ENCODE measurements around the gene PSENEN.

Gene PSENEN

GRCh38 chr19:35713904-35714495 lies 31.5 kb upstream of the PSENEN start:
- Histone ChIP-seq H3K4me1 (ENCODE audit: control insufficient read depth, insufficient read depth, low read length) (peaks cover 15% of the 10 kb centered on the region), H3K27me3 (ENCODE audit: control insufficient read depth, insufficient read depth, low read length) (peaks cover 6% of the 10 kb centered on the region), H3K4me3 (ENCODE audit: low read length) (no peak overlapping the region), H3K36me3 (ENCODE audit: control insufficient read depth, insufficient read depth, low read length) (no peaks in the 10 kb centered on the region), H3K9me3 (ENCODE audit: control insufficient read depth, low read length) (no peaks in the 10 kb centered on the region), H3K9ac (ENCODE audit: low read length) (no peak overlapping the region)

GRCh38 chr19:35714601-35715354 lies 30.7 kb upstream of the PSENEN start:
- H3K9ac ChIP-seq (ENCODE audit: low read length), result no peak overlapping the region
- H3K4me1 ChIP-seq (ENCODE audit: control insufficient read depth, insufficient read depth, low read length), result peaks cover 22% of the 10 kb centered on the region
- H3K4me3 ChIP-seq (ENCODE audit: low read length), result no peak overlapping the region
- H3K9me3 ChIP-seq (ENCODE audit: control insufficient read depth, low read length), result no peaks in the 10 kb centered on the region
- peaks cover 6% of the 10 kb centered on the region for H3K27me3 ChIP-seq (ENCODE audit: control insufficient read depth, insufficient read depth, low read length)
- H3K36me3 ChIP-seq (ENCODE audit: control insufficient read depth, insufficient read depth, low read length), result no peaks in the 10 kb centered on the region

GRCh38 chr19:35715355-35715809 lies 30.1 kb upstream of the PSENEN start:
- H3K36me3 ChIP-seq (ENCODE audit: control insufficient read depth, insufficient read depth, low read length), result no peaks in the 10 kb centered on the region
- no peak overlapping the region for H3K4me3 ChIP-seq (ENCODE audit: low read length)

GRCh38 chr19:35715981-35716800 lies 29.3 kb upstream of the PSENEN start:
- H3K9me3 ChIP-seq (ENCODE audit: control insufficient read depth, low read length), result no peaks in the 10 kb centered on the region
- no peaks in the 10 kb centered on the region for H3K27me3 ChIP-seq (ENCODE audit: control insufficient read depth, insufficient read depth, low read length)
- H3K4me1 ChIP-seq (ENCODE audit: control insufficient read depth, insufficient read depth, low read length), result peaks cover 22% of the 10 kb centered on the region
- no peaks in the 10 kb centered on the region for H3K36me3 ChIP-seq (ENCODE audit: control insufficient read depth, insufficient read depth, low read length)
- peak overlapping the region; percentile 44 for H3K4me3 ChIP-seq (ENCODE audit: low read length)
- H3K9ac ChIP-seq (ENCODE audit: low read length), result peak overlapping the region; percentile 76

More at GRCh38 chr19:35715355-35715809, 30.1 kb upstream of the PSENEN start:
- H3K4me1 ChIP-seq (ENCODE audit: control insufficient read depth, insufficient read depth, low read length), result peaks cover 22% of the 10 kb centered on the region
- no peaks in the 10 kb centered on the region for H3K9me3 ChIP-seq (ENCODE audit: control insufficient read depth, low read length)
- H3K27me3 ChIP-seq (ENCODE audit: control insufficient read depth, insufficient read depth, low read length), result peaks cover 6% of the 10 kb centered on the region
- peak overlapping the region; percentile 76 for H3K9ac ChIP-seq (ENCODE audit: low read length)

- Histone ChIP-seq H3K27me3 (ENCODE audit: control insufficient read depth, insufficient read depth, low read length) (no peaks in the 10 kb centered on the region), H3K9ac (ENCODE audit: low read length) (peak overlapping the region; percentile 76), H3K9me3 (ENCODE audit: control insufficient read depth, low read length) (no peaks in the 10 kb centered on the region), H3K36me3 (ENCODE audit: control insufficient read depth, insufficient read depth, low read length) (no peaks in the 10 kb centered on the region), H3K4me1 (ENCODE audit: control insufficient read depth, insufficient read depth, low read length) (peaks cover 22% of the 10 kb centered on the region), H3K4me3 (ENCODE audit: low read length) (peak overlapping the region; percentile 44)
Observed at GRCh38 chr19:35716801-35717664, 28.4 kb upstream of the PSENEN start.

GRCh38 chr19:35717665-35718344 lies 27.6 kb upstream of the PSENEN start, which contains the start of gene KMT2B:
Gene KMT2B (plus strand): TSS chr19:35718003. CDS start chr19:35718019, 16 bp downstream.
- Histone ChIP-seq H3K9ac (ENCODE audit: low read length) (peak within 1 kb of the TSS; percentile 76), H3K4me1 (ENCODE audit: control insufficient read depth, insufficient read depth, low read length) (peaks cover 22% of the 10 kb centered on the region), H3K4me3 (ENCODE audit: low read length) (peak within 1 kb of the TSS; percentile 60), H3K27me3 (ENCODE audit: control insufficient read depth, insufficient read depth, low read length) (no peaks in the 10 kb centered on the region), H3K36me3 (ENCODE audit: control insufficient read depth, insufficient read depth, low read length) (peaks cover under 1% of the 10 kb centered on the region), H3K9me3 (ENCODE audit: control insufficient read depth, low read length) (no peaks in the 10 kb centered on the region)

GRCh38 chr19:35718345-35719041 lies 27.0 kb upstream of the PSENEN start:
- Histone ChIP-seq H3K27me3 (ENCODE audit: control insufficient read depth, insufficient read depth, low read length) (no peaks in the 10 kb centered on the region), H3K9me3 (ENCODE audit: control insufficient read depth, low read length) (no peaks in the 10 kb centered on the region), H3K9ac (ENCODE audit: low read length) (peak overlapping the region; percentile 70), H3K36me3 (ENCODE audit: control insufficient read depth, insufficient read depth, low read length) (peaks cover 7% of the 10 kb centered on the region), H3K4me1 (ENCODE audit: control insufficient read depth, insufficient read depth, low read length) (peaks cover 22% of the 10 kb centered on the region), H3K4me3 (ENCODE audit: low read length) (peak overlapping the region; percentile 60)

- H3K9me3 ChIP-seq (ENCODE audit: control insufficient read depth, low read length), result no peaks in the 10 kb centered on the region
- H3K4me3 ChIP-seq (ENCODE audit: low read length), result no peak overlapping the region
- H3K27me3 ChIP-seq (ENCODE audit: control insufficient read depth, insufficient read depth, low read length), result no peaks in the 10 kb centered on the region
- peak overlapping the region; percentile 70 for H3K9ac ChIP-seq (ENCODE audit: low read length)
- H3K36me3 ChIP-seq (ENCODE audit: control insufficient read depth, insufficient read depth, low read length), result peaks cover 7% of the 10 kb centered on the region
- H3K4me1 ChIP-seq (ENCODE audit: control insufficient read depth, insufficient read depth, low read length), result peaks cover 22% of the 10 kb centered on the region
Observed at GRCh38 chr19:35719402-35720162, 25.9 kb upstream of the PSENEN start.

- Histone ChIP-seq H3K36me3 (ENCODE audit: control insufficient read depth, insufficient read depth, low read length) (peaks cover 7% of the 10 kb centered on the region), H3K4me3 (ENCODE audit: low read length) (no peak overlapping the region), H3K9ac (ENCODE audit: low read length) (no peak overlapping the region), H3K4me1 (ENCODE audit: control insufficient read depth, insufficient read depth, low read length) (peaks cover 22% of the 10 kb centered on the region), H3K9me3 (ENCODE audit: control insufficient read depth, low read length) (no peaks in the 10 kb centered on the region), H3K27me3 (ENCODE audit: control insufficient read depth, insufficient read depth, low read length) (no peaks in the 10 kb centered on the region)
Observed at GRCh38 chr19:35720163-35720524, 25.3 kb upstream of the PSENEN start.

GRCh38 chr19:35720648-35721047 lies 24.8 kb upstream of the PSENEN start:
- Histone ChIP-seq H3K36me3 (ENCODE audit: control insufficient read depth, insufficient read depth, low read length) (peaks cover 7% of the 10 kb centered on the region), H3K4me3 (ENCODE audit: low read length) (no peak overlapping the region), H3K9ac (ENCODE audit: low read length) (no peak overlapping the region), H3K4me1 (ENCODE audit: control insufficient read depth, insufficient read depth, low read length) (peaks cover 18% of the 10 kb centered on the region), H3K9me3 (ENCODE audit: control insufficient read depth, low read length) (no peaks in the 10 kb centered on the region), H3K27me3 (ENCODE audit: control insufficient read depth, insufficient read depth, low read length) (no peaks in the 10 kb centered on the region)
